DOHH2 (cell line): Measurements from ENCODE around the gene TEAD4.

ENCODE experiments used
- H3F3A ChIP-seq: fragments of 200-600 bp; sonication (generic), shearing (Covaris generic); 2 replicates; pipeline ENCODE4 v1.6.0; 2016; ENCODE audit warnings: antibody characterized with exemption, mild to moderate bottlenecking; ENCODE audit not compliant: control insufficient read depth, insufficient read depth
- H3K27ac ChIP-seq: fragments of 200-600 bp; sonication (generic); 2 replicates; pipeline ENCODE4 v1.5.1; 2014; ENCODE audit warnings: low read depth, mild to moderate bottlenecking, low read length, moderate library complexity
- H3K27me3 ChIP-seq: fragments of 200-600 bp; sonication (generic); 2 replicates; pipeline ENCODE4 v1.6.1; 2014; ENCODE audit warnings: mild to moderate bottlenecking, low read length, mixed read lengths; ENCODE audit not compliant: control insufficient read depth
- H3K36me3 ChIP-seq: fragments of 200-600 bp; sonication (generic); 2 replicates; pipeline ENCODE4 v1.6.1; 2014; ENCODE audit warnings: mild to moderate bottlenecking, low read length, moderate library complexity, mixed read lengths; ENCODE audit not compliant: control insufficient read depth
- H3K4me1 ChIP-seq: fragments of 200-600 bp; sonication (generic); 2 replicates; pipeline ENCODE4 v1.6.1; 2014; ENCODE audit warnings: mild to moderate bottlenecking, low read length, mixed read lengths; ENCODE audit not compliant: control insufficient read depth
- H3K4me2 ChIP-seq: fragments of 200-600 bp; sonication (generic); 2 replicates; pipeline ENCODE4 v1.6.0; 2014; ENCODE audit warnings: mild to moderate bottlenecking, low read length, moderate library complexity
- H3K4me3 ChIP-seq: fragments of 200-600 bp; sonication (generic); 2 replicates; pipeline ENCODE4 v1.5.1; 2014; ENCODE audit warnings: mild to moderate bottlenecking, low read length, mixed read lengths
- H3K79me2 ChIP-seq: fragments of 200-600 bp; sonication (generic); 2 replicates; pipeline ENCODE4 v1.6.1; 2014; ENCODE audit warnings: mild to moderate bottlenecking, low read length, mixed read lengths; ENCODE audit not compliant: control insufficient read depth
- H3K9me2 ChIP-seq: fragments of 200-600 bp; sonication (generic); replicated peaks from 2 replicates; pipeline ENCODE4 v1.6.1; 2014; ENCODE audit warnings: mild to moderate bottlenecking, low read length, mixed read lengths; ENCODE audit not compliant: control insufficient read depth
- H3K9me3 ChIP-seq: fragments of 200-600 bp; sonication (generic); 2 replicates; pipeline ENCODE4 v1.6.1; 2014; ENCODE audit warnings: antibody characterized with exemption, low read length, mixed read lengths; ENCODE audit not compliant: control insufficient read depth, insufficient read depth
- H4K20me1 ChIP-seq: fragments of 200-600 bp; sonication (generic); 2 replicates; pipeline ENCODE4 v1.6.0; 2014; ENCODE audit warnings: low read depth, mild to moderate bottlenecking, antibody characterized with exemption, low read length, moderate library complexity; ENCODE audit not compliant: control insufficient read depth, insufficient read depth
- EZH2phosphoT487 ChIP-seq: fragments of 200-600 bp; sonication (generic); IDR thresholded peaks from 2 replicates; pipeline ENCODE4 v1.6.1; 2017; ENCODE audit warnings: borderline replicate concordance, mild to moderate bottlenecking, antibody characterized with exemption, low read length, moderate library complexity, mixed read lengths
- TF ChIP-seq, protein P1 (sequence below): fragments of 200-600 bp; sonication (generic); IDR thresholded peaks from one replicate; pipeline ENCODE4 v1.5.1; 2014; ENCODE audit warnings: antibody characterized with exemption, mild to moderate bottlenecking, low read depth, low read length; ENCODE audit not compliant: poor library complexity, severe bottlenecking

TEAD4 gene

DNA sequence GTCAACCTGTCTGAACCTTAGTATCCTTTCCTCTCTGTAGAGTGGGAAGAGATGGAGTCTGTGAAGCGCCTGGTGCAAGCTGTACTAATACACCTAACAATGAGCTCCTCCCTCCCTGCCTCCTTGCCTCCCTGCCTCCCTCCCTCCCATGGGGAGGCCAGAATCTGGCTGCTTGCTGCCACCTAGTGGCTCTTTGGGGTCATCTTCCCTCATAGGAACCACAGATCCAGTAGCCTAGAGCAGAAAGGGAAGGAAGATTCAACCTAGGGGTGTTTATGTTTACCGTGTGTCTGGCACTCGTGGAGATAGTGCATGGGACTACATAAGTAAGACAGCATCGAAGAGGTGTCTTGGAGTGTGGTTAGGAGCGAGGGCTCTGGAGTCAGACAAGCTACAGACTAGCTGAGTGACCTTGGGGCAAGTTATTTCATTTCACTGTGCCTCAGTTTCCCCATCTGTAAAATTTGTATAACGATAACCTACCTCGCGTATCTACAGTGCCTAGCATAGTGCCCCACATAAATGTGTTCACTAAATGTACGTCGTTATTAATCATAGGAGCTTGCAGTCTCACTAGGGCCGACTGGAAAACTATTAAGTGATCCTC is 82.5 kb downstream of the TEAD4 start:
- Histone ChIP-seq H3K27me3 (no peaks in the 10 kb centered on the region), H3K4me1 (peaks cover 16% of the 10 kb centered on the region), H4K20me1 (no peaks in the 10 kb centered on the region), H3K4me2 (peak overlapping the region; percentile 46), H3K9me3 (no peaks in the 10 kb centered on the region), H3F3A (no peaks in the 10 kb centered on the region), H3K79me2 (no peaks in the 10 kb centered on the region), H3K4me3 (no peak overlapping the region), H3K9me2 (no peaks in the 10 kb centered on the region), H3K36me3 (no peaks in the 10 kb centered on the region; the same call in 1 of the 2 replicates), H3K27ac (no peak overlapping the region)
- TF ChIP-seq, protein P1, sequence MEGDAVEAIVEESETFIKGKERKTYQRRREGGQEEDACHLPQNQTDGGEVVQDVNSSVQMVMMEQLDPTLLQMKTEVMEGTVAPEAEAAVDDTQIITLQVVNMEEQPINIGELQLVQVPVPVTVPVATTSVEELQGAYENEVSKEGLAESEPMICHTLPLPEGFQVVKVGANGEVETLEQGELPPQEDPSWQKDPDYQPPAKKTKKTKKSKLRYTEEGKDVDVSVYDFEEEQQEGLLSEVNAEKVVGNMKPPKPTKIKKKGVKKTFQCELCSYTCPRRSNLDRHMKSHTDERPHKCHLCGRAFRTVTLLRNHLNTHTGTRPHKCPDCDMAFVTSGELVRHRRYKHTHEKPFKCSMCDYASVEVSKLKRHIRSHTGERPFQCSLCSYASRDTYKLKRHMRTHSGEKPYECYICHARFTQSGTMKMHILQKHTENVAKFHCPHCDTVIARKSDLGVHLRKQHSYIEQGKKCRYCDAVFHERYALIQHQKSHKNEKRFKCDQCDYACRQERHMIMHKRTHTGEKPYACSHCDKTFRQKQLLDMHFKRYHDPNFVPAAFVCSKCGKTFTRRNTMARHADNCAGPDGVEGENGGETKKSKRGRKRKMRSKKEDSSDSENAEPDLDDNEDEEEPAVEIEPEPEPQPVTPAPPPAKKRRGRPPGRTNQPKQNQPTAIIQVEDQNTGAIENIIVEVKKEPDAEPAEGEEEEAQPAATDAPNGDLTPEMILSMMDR = peak; percentile 69
- TF ChIP-seq EZH2phosphoT487 = no peak

DNA sequence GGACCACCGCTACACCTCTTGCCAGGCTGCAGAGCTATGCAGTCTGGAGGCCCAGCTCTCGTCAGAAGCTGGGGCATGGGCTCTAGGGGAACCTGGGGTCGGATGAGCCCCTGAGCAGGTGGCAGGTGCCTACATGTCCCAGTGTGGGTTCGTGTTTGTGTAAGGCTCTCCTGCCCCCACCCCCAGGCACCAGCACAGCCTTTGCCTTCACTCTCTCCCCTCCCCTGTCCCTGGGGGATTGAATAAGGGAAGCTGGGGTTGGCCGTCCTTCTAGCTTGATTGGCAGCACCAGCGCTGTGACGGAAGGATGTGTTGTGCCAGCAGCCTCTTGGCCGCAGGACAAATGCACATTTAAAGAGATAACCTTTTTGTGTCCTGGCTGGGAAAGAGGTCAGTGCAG is 83.2 kb downstream of the TEAD4 start:
- no peaks in the 10 kb centered on the region for H3K79me2 ChIP-seq
- TF ChIP-seq, protein P1 = no peak
- no peak for TF ChIP-seq EZH2phosphoT487
- no peaks in the 10 kb centered on the region for H3K9me3 ChIP-seq
- H3K4me2 ChIP-seq = peak overlapping the region; percentile 46
- H3K4me1 ChIP-seq = peaks cover 16% of the 10 kb centered on the region
- H3K27me3 ChIP-seq = no peaks in the 10 kb centered on the region
- no peak overlapping the region for H3K27ac ChIP-seq
- no peaks in the 10 kb centered on the region for H4K20me1 ChIP-seq
- H3F3A ChIP-seq = no peaks in the 10 kb centered on the region
- no peak overlapping the region; the same call in 1 of the 2 replicates for H3K4me3 ChIP-seq
- H3K9me2 ChIP-seq = no peaks in the 10 kb centered on the region
- no peaks in the 10 kb centered on the region; the same call in 1 of the 2 replicates for H3K36me3 ChIP-seq

DNA sequence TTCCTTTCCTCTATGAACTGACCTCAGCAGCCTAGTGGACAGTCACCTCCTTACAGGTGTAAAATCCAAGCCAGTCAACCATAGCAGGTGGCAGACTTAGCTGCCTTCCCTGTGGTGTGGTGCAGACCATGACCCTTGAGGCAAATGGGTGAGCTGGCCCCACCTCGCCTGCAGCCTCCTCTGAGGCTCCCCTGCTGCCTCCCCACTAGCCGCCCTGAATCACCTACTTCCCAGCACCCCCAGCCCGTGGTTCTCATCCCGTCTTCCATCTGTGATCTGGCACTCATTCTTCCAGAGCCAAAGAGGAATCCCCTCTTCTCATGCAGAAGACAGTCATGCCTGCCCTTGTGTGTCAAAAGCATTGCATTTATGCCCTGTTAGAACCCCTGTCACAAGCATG is 83.6 kb downstream of the TEAD4 start:
- H3K4me3 ChIP-seq = no peak overlapping the region
- no peaks in the 10 kb centered on the region; the same call in 1 of the 2 replicates for H3K36me3 ChIP-seq
- no peak overlapping the region for H3K27ac ChIP-seq
- no peak for TF ChIP-seq EZH2phosphoT487
- TF ChIP-seq, protein P1 = no peak
- peaks cover 16% of the 10 kb centered on the region for H3K4me1 ChIP-seq
- H3K27me3 ChIP-seq = no peaks in the 10 kb centered on the region
- peak overlapping the region; percentile 46 for H3K4me2 ChIP-seq
- no peaks in the 10 kb centered on the region for H3F3A ChIP-seq
- no peaks in the 10 kb centered on the region for H3K9me3 ChIP-seq
- no peaks in the 10 kb centered on the region for H4K20me1 ChIP-seq
- H3K79me2 ChIP-seq = no peaks in the 10 kb centered on the region
- no peaks in the 10 kb centered on the region for H3K9me2 ChIP-seq
